HG03571 (cell line): Measurements from ENCODE around the gene SLC16A6.
A peak's percentile ranks its signal among the peaks of the same experiment; 100 is the strongest.
"Not testable (repeated sequence)": the region's sequence is repeated elsewhere in the genome, so short reads cannot be mapped to it uniquely, and the experiment has no call there.

Experiments
- ATAC-seq: cut with Tn5 transposase; IDR thresholded peaks from one replicate; pipeline ENCODE4 v1.9.1; 2021; ENCODE audit not compliant: unreplicated experiment

Gene SLC16A6

DNA sequence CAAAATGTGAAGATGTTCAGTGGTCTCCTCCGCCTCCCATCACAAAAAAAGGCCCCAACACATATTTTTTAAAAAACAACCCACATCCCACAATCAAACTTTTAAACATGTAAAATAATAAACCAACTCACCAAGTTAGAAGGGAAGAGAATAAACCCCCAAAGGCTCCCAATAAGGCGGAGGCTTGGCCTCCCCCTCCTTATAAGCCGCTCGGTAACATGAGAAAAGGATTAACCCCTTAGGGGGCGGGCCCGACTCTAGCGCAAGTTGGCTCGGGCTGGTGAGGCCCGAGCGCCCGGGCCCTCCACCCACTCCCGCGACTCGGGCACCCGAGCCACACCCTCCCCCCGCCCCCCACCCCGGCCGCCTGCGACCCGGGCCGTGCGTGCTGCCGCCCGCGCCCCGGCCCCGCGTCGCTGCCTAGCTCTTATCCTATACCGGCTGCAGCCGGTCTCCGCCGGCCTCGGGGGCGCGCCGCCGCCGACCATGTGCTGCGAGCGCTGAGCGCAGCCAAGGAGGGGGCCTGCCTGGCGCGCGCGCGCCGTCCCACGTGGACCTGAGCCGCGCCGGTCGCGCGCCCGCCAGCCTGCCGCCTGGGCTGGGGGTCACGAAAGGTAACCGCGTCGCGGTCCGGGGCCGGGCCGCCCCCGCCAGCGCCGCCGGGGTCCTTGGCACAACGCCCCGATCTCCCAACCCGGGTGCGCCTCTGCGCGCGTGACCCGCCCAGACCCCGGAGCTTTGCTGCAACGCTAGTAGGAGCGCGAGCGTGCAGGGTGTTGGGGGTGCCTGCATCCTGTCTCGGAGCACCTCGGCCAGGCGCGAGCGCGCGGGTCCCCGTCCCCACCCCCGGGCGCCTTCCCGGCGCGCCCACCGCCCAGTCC lies at the start of gene SLC16A6, which contains the start of gene ARSG:
TSS of gene SLC16A6 (minus strand) at position 173 of the 881 bp plus-strand sequence. CDS start 12,807 bp downstream, outside the sequence.
TSS of gene ARSG (plus strand) at position 541 of the 881 bp plus-strand sequence. CDS start 15,999 bp downstream, outside the sequence.
- peak; percentile 37 for ATAC-seq

GRCh38 chr17:68334393-68334792 lies 43.5 kb upstream of the SLC16A6 start:
- no peak for ATAC-seq

GRCh38 chr17:68331932-68332331 lies 41.0 kb upstream of the SLC16A6 start:
- not testable (repeated sequence) for ATAC-seq

DNA sequence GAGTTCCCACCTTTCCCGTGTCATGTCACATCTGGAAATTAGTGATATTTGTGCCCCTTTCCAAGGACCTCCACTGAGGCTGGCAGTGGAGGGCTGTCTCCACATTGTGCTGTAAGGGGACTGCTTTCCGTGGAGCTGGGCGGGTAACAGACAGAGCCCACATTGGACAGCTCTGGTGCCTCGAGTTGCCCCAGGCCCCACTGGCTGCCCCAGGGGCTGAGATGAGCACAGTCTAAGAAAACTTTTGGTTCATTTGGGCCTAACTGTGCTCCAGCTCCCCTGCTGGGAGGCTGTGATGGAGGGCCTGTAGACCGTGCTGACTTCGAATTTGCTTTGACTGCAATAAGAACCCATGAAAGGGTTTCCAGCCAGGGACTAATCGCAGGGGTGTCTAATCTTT lies 38.4 kb upstream of the SLC16A6 start:
- no peak for ATAC-seq

DNA sequence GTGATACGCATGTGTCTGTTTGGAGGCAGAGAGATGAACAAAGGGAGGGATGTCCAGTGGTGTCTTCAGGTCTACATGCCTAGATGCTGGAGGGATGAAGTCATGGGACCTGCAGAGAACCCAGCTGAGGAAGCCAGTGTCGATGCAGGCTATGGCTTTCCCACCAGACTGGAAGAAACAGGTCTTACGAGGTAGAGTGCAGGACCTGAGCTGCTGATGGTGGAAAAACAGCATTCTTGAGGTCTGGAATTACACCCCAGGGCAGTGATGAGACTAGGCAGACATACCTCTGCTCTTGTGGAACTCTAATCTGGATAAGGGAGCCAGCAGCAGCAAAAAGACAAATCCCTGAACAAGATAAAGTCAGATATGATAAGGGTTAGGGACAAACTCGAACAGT lies 37.7 kb upstream of the SLC16A6 start:
- no peak for ATAC-seq

GRCh38 chr17:68327823-68328557 lies 37.1 kb upstream of the SLC16A6 start:
- no peak for ATAC-seq

GRCh38 chr17:68326681-68327080 lies 35.8 kb upstream of the SLC16A6 start:
- no peak for ATAC-seq

GRCh38 chr17:68325961-68326360 lies 35.0 kb upstream of the SLC16A6 start:
- ATAC-seq: no peak

- ATAC-seq: no peak
Observed at GRCh38 chr17:68324654-68325336, 33.9 kb upstream of the SLC16A6 start.

DNA sequence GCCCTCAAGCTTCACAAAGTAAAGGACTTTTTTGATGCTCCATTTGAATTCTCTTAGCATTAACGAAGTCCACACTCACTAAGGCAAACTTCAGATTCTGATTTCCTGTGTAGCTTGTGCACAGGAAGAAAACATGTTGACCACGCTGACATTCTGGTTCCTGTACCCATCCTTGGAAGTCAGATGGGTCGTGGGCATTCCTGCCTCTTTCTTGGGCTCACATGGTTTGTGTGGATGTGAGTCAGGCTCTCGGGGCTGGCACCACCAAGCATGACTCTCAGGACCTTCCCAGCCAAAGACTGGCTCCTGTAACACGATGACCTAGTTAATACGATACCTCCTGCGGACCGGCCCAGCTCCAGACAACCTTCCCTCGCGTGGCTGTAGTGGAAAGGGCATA lies 33.2 kb upstream of the SLC16A6 start:
- no peak for ATAC-seq

DNA sequence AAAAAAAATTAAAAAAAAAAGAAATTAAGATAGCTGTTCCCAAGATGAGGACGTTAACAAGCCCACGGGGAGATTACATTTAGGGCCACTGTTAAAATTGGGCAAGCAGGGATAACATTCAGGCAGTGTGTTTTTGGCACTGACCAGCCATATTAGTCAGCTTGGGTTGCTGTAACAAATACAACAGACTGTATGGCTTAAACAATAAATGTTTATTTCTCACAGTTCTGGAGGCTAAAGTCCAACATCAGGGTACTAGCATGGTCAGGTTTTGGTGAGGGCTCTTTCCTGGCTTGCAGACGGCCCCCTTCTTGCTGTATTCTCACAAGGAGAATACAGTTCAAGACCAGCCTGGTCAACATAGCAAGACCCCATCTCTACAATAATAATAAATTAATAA lies 31.7 kb upstream of the SLC16A6 start:
- no peak for ATAC-seq

- ATAC-seq: no peak
Observed at GRCh38 chr17:68321556-68321954, 30.6 kb upstream of the SLC16A6 start.

GRCh38 chr17:68320943-68321555 lies 30.1 kb upstream of the SLC16A6 start:
- no peak for ATAC-seq

DNA sequence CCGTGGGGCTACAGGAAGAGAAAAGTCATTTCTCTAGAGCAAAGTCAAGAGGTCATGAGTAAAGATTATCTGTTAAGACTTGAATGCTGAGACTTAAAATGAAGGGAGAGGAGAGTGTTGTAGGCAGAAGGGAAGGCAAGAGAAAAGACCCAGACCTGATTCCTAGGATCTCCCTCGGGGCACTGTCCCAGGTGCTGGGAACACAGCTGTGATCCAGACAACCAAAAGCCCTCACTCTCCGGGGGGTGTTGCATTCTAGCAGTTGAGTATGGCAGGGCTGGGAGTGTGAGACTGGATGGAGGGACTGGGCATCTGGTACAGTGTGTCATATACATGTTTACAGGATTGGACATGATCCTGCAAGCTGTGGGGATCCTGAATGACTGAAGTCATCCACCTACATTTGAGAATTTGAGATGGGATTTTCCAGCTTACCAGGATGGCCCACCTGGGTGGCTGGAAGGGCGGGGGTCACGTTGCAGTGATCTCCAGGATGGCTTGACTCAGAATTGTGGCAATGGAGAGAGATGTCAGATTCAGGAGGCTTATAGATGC lies 29.5 kb upstream of the SLC16A6 start:
- ATAC-seq: no peak

- ATAC-seq: no peak
Observed at GRCh38 chr17:68319410-68320162, 28.7 kb upstream of the SLC16A6 start.

- no peak for ATAC-seq
Observed at GRCh38 chr17:68318103-68318991, 27.4 kb upstream of the SLC16A6 start.

GRCh38 chr17:68317458-68317857 lies 26.5 kb upstream of the SLC16A6 start:
- no peak for ATAC-seq

- no peak for ATAC-seq
Observed at GRCh38 chr17:68315930-68316329, 25.0 kb upstream of the SLC16A6 start.
